HG03521 (cell line): Measurements from ENCODE around the gene DDN.

ENCODE experiments used
- ATAC-seq: cut with Tn5 transposase; IDR thresholded peaks from one replicate; pipeline ENCODE4 v1.9.1; 2021; ENCODE audit warnings: mild to moderate bottlenecking, moderate library complexity; ENCODE audit not compliant: unreplicated experiment

The DDN gene

GRCh38 chr12:49015196-49015595 is 16.0 kb upstream of the DDN start:
- no peak for ATAC-seq

GRCh38 chr12:49014547-49014946 is 15.4 kb upstream of the DDN start:
- ATAC-seq, result no peak

- no peak for ATAC-seq
These were observed 14.3 kb upstream of the DDN start for GRCh38 chr12:49013428-49013827.

- no peak for ATAC-seq
These were observed 13.6 kb upstream of the DDN start for GRCh38 chr12:49012739-49013138.

GRCh38 chr12:49010092-49010668 is 11.0 kb upstream of the DDN start:
- no peak for ATAC-seq

DNA sequence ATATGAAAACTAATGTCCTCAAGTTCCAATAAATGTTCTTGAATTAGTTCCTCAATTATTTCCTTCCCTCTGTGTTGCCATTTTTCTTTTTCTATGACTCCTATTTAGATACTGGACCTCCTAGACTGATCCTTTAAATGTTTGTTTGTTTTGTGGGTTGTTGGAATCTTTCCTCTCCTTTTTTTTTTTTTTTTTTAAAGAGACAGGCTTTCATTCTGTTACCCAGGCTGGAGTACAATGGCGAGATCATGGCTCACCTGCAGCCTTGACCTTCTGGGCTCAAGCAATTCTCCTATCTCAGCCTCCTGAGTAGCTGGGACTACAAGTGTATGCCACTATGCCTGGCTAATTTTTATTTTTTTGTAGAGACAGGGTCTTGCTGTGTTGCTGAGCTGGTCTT is 9.8 kb upstream of the DDN start:
- no peak for ATAC-seq

- no peak for ATAC-seq
These were observed 1.2 kb upstream of the DDN start for GRCh38 chr12:49000346-49000745.

GRCh38 chr12:48998497-48999353 is 450 bp downstream of the DDN start:
- ATAC-seq, result no peak

GRCh38 chr12:48997719-48998496 is 1.3 kb downstream of the DDN start:
- peak; percentile 37 for ATAC-seq

DNA sequence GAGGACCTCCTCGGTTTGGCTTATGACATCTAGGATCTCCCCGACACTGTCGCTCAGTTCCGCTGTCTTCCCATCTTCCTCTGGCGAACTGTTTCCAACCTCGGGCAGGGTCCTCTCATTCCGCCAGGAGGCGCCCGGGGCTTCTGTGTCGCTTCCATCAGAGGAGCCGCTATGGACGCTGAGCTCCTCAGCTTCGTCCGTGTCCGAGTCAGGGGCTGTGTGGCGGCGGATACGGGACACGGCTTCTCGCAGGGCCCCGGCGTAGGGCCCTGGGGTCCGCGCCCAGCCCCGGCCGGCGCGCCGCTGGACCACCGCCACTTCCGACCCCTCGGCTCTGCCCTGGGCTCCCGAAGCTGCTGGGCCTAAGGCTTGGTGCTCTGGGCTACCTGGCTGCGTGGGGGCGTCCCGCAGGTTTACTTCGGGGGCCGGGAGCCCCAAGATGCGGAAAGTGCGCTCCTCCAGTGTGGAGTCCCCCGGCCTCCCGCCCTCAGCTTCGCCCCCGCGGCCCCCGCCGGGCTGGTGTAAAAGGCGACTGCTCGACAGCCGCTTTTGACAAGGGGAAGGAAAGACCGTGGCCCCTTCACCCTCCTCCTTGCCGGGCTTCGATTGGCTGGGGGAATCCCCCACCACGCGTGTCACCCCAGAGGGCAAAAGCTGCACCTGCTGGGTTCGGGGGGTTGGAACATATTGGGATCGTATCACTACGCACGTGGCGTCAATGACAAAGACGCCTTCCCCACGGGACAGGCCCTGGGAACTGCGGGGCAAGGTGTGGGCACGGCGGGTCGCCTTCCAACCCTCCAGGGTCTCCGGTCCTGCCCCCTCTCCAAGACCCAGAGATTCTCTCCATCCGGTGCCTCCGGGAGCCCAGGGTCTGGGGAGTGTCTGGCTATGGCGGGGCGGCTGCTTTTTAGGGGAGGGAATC is 2.1 kb downstream of the DDN start:
- ATAC-seq, result no peak

GRCh38 chr12:48995086-48995879 is 3.9 kb downstream of the DDN start:
- ATAC-seq, result peak; percentile 29

- no peak for ATAC-seq
These were observed 4.7 kb downstream of the DDN start for GRCh38 chr12:48994224-48995085.

DNA sequence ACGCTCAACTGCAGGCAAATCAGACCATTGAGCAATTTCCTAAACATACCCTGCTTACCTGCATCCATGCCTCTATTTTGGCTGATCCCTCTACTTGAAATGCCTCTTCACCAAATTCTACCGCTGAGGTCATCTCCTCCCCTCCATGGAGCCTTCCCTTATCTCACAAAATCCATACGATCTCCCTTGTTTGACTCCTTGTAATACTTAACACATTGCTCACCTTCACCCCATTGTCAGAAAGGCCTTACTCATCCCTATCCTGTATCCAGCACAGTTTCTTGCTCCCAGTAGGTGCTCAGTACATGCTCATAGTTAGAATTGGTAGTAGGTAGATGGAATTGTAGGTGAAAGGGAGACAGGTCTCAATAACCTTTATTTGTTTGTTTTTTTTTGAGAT is 5.4 kb downstream of the DDN start:
- ATAC-seq, result no peak

GRCh38 chr12:48991247-48992050 is 7.7 kb downstream of the DDN start:
- ATAC-seq, result no peak

DNA sequence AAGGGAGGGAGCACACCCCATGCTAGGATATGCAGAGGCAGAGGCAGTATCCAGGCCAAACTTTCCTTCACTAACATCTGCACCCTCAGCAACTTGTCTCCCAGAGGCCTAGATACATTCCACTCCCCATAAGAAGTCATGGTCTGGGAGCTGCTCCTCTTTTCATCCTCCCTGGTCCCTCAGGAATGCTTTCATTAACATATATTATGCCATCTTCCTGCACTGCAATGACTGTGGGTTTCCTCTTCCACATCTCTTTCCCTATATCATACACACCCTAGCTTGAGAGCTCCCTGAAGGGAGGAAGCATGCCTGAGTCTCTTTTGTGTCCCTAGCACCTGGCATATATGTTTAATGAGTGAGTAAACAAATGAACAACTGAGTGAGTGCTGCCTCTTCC is 8.6 kb downstream of the DDN start:
- ATAC-seq, result no peak

GRCh38 chr12:48988030-48988649 is 11.0 kb downstream of the DDN start:
- no peak for ATAC-seq

DNA sequence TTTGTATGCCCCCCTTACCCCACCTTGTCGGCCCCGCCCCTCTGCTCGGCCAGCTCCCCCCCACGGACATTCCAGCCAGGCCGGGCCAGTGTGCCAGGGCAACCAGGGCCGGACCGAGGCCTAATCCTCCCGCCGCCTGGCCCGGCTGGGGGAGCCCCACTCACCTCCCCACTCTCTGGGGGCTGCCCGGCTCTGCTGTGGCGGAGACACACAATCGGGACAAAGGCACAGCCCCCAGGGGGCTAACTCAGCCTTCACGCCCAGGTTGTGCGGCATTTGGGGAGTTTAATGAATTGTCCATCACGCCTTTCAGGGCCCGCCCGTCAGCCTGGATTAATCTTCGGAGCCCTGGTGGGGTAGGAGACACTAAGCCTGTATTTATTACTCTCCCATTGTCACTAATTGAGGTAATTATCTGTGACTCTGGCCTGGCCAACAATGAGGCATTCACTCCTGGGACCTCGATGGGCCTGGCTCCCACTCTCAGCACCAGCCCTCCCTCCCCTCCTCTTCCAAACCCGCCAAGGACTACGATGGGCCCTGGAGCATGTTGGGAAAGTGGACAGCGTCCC is 12.4 kb downstream of the DDN start:
- no peak for ATAC-seq
